Measurements from ENCODE around the gene SYF2.

The SYF2 gene

DNA sequence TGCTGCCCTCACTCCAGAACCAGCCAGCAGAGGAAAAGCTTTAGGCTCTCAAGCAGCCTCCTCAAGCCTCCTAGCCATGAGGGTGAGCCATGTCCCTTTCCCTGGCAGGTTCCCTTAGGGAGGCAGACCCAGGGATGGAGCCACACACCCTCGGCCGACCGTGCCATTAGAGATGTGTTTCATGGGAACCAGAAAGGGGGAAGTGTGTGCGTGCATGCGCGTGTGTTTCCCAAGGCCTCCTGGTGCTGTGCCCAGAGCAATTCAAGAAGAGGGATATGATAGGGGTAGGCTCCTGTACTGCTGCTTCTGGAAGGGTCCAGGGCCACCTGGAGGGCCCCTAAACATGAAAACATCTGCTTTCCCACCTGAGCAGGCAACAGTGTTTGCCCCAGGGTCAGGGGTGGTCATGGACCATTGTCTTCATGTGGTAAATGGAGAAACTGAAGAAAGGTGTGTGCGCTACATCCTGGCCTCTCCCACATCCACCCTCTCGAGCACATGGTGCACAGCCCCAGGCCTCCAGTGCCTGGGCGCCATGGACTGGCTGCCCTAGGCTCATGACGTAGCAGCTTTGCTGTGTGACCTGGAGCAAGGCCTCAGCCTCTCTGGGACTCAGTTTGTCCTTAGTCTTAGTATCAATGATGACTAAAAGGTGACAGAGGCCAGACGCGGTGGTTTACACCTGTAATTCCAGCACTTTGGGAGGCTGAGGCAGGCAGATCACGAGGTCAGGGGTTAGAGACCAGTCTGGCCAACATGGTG is 48.1 kb downstream of the SYF2 start:
- DNase-seq (ENCODE audit: low read depth in 2 of 2), result no peak

DNA sequence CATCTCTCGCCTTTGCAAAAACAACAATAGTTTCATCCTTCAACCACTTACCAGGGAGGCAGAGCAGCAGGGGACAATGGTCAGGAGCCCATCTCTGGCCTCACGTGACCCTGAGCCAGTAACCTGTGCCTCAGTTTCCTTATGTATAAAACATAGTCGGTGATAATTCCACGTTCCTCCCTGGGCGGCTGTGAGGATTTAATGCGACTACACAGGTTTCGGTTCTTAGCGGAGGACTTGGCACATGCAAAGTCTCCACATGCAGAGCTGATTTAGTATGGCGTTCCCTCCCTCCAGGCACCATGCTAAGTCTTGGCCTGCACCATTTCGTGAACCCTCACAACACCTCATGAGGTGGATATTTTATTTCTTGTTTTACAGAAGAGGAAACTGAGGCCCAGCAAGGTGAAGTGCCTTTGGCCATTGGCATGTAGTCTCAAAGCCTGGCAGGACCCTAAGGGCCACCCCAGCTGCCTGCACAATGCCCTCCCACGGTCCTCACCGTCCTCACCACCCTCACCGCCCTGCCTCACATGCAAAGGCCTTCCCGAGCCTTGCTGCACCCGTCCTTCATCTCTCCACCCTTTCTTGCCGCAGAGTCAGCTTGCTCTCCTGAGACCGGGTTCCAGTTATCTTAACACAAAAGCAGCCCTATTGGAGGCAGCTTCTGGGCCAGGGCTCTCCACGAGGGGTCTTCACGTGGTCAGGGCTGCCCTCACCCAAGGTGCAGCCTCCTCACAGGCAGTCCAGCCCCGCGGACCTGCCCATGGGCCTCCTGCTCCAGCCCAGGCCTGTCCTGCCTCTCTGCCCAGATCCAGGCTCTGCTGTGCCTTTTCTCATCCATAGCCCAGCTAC is 48.9 kb downstream of the SYF2 start:
- DNase-seq (ENCODE audit: low read depth in 2 of 2), result no peak

DNA sequence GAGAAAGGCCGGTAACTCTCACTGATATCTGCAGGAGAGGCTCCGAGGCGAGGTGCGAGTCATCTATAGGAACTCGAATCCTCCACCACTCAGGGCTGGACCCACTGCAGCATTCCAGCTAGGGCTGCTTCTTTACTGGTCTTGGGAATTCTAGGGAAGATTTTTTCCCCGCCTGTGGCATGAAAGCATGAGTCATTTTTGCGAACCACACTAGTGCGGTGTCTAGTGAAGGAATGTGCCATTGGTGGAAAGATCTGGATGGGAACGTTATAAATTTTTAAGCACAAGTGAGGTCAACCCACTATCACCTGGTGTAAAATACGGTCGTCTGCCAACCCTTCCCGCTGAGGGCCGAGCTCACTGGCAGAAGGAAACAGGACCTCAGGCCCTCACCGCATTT is 49.7 kb downstream of the SYF2 start:
- no peak for DNase-seq (ENCODE audit: low read depth in 2 of 2)

DNA sequence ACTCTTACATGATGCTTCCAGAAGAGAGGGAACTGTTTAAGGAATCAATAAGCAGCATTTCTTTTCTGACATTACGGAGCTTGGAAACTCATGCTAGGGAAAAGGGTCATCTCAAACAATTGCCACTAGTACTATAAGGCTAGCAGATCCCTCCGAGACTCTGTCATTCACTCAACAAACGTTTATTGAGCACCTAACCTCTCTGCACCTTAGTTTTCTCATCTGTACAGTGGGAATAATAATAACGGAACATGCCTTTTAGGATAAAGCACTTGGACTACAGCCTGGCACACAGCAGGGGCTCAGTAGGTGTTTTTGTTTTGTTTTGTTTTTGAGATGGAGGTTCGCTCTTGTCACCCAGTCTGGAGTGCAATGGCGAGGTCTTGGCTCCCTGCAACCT is 51.3 kb downstream of the SYF2 start:
- no peak for DNase-seq (ENCODE audit: low read depth in 2 of 2)

DNA sequence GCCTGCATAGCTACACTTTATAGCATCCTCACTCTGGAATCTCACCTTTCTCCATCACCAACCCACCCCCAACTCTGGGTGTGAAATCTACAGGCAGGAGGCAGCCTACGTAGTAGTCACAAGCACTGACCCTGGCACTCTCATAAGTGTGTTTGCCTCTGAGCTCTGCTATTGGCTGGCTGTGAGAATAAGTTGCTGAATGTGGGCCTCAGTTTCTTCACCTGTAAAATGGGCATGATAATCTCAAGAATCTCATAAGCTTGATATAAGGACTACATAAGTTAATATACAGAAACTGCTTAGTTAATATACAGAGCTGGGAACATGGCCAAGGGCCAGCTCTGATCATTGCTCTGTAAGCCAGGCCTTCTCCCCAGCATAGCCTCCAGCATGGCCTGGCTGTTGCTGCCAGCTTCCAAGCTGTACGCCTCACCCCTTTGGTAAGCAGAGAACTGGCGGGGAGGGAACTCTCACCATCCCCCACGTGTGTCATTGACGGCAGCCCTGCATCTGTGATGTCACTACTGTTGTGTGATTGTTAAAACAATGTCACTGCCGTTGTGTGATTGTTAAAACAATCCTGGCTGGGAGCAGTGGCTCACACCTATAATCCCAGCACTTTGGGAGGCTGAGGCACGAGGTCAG is 53.3 kb downstream of the SYF2 start:
- no peak for DNase-seq (ENCODE audit: low read depth in 2 of 2)

DNA sequence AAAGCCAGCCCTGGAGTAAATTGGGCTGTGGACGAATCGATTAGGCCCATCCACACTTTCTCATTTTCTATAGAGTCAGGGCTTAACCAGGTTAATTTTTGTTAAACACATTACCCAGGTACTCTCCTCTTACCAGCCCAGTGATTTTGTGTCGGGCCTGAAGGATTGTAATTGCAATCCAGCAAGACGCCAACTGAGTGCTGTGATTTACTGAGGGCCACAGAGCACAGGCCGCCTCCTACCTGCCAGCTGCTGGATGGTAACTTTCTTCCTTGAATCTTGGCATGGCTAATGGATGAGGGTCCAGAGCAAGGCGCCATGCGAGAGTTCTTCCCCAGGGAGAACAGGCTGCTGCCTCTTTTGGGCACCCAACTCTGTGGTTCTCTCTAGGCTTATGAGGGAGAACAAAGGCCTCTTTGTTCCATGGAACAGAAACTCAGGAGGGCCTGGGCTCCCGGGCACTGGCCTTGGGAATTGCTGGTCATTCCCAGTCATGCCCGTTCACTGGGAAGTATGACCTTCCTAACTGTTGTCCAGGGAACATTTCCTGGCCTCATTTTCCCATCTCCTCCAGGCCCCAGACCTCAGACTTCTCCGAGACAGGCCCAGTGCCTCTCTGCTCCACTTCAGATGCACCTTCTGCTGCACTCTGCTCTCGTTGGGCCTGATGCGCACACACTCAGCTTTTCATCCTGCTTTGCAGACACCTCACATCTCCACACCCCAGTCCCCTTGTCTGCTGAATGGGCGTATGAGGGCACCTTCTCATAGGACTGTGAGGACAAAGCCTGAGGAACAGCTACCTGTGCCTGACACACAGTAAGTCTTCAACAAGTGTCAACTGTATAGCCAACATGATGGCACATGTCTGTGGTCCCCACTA is 57.3 kb downstream of the SYF2 start:
- no peak for DNase-seq (ENCODE audit: low read depth in 2 of 2)

DNA sequence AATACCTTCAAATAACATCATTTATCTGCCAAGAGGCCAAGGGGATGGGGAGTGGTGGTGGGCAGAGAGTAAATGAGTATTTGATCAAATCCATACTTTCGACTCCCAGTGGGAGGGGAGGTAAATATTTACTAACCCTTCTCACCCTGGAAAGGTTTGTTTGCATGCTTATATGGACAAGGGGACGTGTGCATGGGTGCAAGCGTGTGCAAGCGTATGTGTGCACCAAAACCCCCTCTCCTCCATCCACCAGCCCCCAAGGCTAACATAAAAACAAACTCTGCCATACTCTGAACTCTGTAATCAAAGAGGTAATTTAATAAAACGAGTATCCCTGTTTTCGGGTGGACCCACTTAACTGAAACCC is 58.0 kb downstream of the SYF2 start:
- no peak for DNase-seq (ENCODE audit: low read depth in 2 of 2)

DNA sequence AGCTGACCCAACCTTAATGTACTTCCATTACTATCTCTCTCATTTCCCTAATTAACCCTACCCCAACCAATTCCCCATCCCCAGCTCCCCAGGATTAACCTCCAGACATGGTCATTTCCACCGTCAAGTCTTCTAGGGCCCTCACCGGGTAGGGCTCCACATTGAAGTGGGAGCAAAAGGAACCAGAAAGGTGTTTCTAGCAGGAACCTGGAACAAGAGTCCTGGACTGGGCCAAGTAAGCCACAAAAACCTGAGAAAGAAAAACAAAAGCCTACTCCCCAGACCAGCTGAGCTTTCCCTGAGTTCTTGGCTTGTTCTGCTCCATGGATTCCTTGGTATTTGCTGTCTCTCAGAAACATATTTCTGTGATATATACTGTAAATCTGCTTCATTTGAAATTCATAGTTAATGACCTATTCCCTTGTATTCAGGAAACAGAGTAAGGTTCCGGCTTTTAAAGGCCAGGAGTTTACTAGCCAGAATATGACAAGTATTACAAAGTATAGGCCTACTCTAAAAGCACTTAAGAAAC is 58.4 kb downstream of the SYF2 start:
- no peak for DNase-seq (ENCODE audit: low read depth in 2 of 2)
